HepG2 (cell line): ENCODE measurements around the gene NCOA4. TPM values are rescaled to one million over a fixed set of nuclear protein-coding genes. Genes with fewer than 3 reads are reported as not detected.

Experiments used
- DMTF1 ChIP-seq: sonication (generic); formaldehyde crosslinking; IDR thresholded peaks from 2 replicates; pipeline ENCODE4 v1.4.0; 2020; ENCODE audit warnings: mild to moderate bottlenecking, missing genetic modification reagents
- HNRNPH1 ChIP-seq: fragments of 200-400 bp; formaldehyde crosslinking; optimal IDR thresholded peaks from 2 replicates; pipeline ENCODE3; 2017; ENCODE audit warnings: mild to moderate bottlenecking, low read depth, low read length
- KLF11 ChIP-seq: IDR thresholded peaks from 2 replicates; pipeline ENCODE4 v1.6.1; 2016; ENCODE audit warnings: missing compliant biosample characterization
- SATB2 ChIP-seq: sonication (generic); formaldehyde crosslinking; IDR thresholded peaks from 2 replicates; pipeline ENCODE4 v1.5.0; 2020; ENCODE audit warnings: missing genetic modification reagents
- SOX13 ChIP-seq, 3 experiments: fragments of 450-650 bp in 1 of 3; sonication (generic) in 1 of 3; formaldehyde crosslinking in 1 of 3; IDR thresholded peaks in 2 of 3; conservative IDR thresholded peaks in 1 of 3; 2 replicates each; pipeline versions ENCODE4 v1.5.0 to v1.6.1; 2016 to 2020; ENCODE audit warnings: antibody characterized with exemption in 1 of 3, mild to moderate bottlenecking in 1 of 3, missing compliant biosample characterization in 1 of 3, missing genetic modification reagents in 1 of 3, moderate library complexity in 1 of 3
- TAF1 ChIP-seq: sonication (generic); formaldehyde crosslinking; IDR thresholded peaks from 2 replicates; pipeline ENCODE4 v1.4.0; 2020; ENCODE audit warnings: missing genetic modification reagents
- TFAP4 ChIP-seq: sonication (generic); IDR thresholded peaks from 2 replicates; pipeline ENCODE4 v1.6.1; 2016; ENCODE audit warnings: low read depth, borderline replicate concordance
- THAP9 ChIP-seq: sonication (generic); formaldehyde crosslinking; IDR thresholded peaks from 2 replicates; pipeline ENCODE4; 2020; ENCODE audit warnings: missing genetic modification reagents, mild to moderate bottlenecking, borderline replicate concordance
- ZBTB49 ChIP-seq: sonication (generic); formaldehyde crosslinking; IDR thresholded peaks from 2 replicates; pipeline ENCODE4 v1.4.0; 2020; ENCODE audit warnings: missing genetic modification reagents, borderline replicate concordance
- ZNF672 ChIP-seq: sonication (generic); formaldehyde crosslinking; IDR thresholded peaks from 2 replicates; pipeline ENCODE4 v1.8.1; 2022; ENCODE audit warnings: missing genetic modification reagents
- ZNF891 ChIP-seq: sonication (generic); formaldehyde crosslinking; IDR thresholded peaks from 2 replicates; pipeline ENCODE4 v1.5.0; 2020; ENCODE audit warnings: mild to moderate bottlenecking, missing genetic modification reagents
- ZSCAN20 ChIP-seq: sonication (generic); formaldehyde crosslinking; IDR thresholded peaks from 2 replicates; pipeline ENCODE4 v1.4.0; 2020; ENCODE audit warnings: missing genetic modification reagents, mild to moderate bottlenecking, borderline replicate concordance
- polyA plus RNA-seq, 8 experiments: library from polyadenylated mRNA; depleted of rRNA in 3 of 8; stranded (reverse) in 7 of 8; unstranded in 1 of 8; fragments of >200 nt; fragmentation: Illumina TruSeq in 4 of 8; extraction: Trizol in 4 of 8; gene quantifications; 2 replicates each; pipeline versions ENCODE4 v1.2.1 to v1.2.3, GENCODE V29; 2011 to 2016; ENCODE audit warnings: low read depth in 4 of 8, missing spikeins in 1 of 8, mixed read lengths in 1 of 8; ENCODE audit not compliant: insufficient read depth in 1 of 8
- total RNA-seq, 5 experiments: library from RNA; depleted of rRNA; stranded (reverse); fragments of >200 nt; fragmentation: Illumina TruSeq; extraction: Trizol; gene quantifications; 2 replicates each; pipeline ENCODE4 v1.2.3, GENCODE V29; 2016; ENCODE audit warnings: low read depth in 1 of 5
- TF ChIP-seq, protein P1 (sequence below): sonication (generic); formaldehyde crosslinking; IDR thresholded peaks from 2 replicates; pipeline ENCODE4 v1.5.0; 2020; ENCODE audit warnings: mild to moderate bottlenecking, missing genetic modification reagents
- TF ChIP-seq, protein P2 (sequence below): fragments of 450-650 bp; IDR thresholded peaks from 2 replicates; pipeline ENCODE4 v1.6.1; 2016

The NCOA4 gene
- total and polyA plus RNA-seq, 2 of the 13 experiments (the other 11 are each of a cell fraction or from before 2014, with no cell fraction given) = 306 to 400 TPM

DNA sequence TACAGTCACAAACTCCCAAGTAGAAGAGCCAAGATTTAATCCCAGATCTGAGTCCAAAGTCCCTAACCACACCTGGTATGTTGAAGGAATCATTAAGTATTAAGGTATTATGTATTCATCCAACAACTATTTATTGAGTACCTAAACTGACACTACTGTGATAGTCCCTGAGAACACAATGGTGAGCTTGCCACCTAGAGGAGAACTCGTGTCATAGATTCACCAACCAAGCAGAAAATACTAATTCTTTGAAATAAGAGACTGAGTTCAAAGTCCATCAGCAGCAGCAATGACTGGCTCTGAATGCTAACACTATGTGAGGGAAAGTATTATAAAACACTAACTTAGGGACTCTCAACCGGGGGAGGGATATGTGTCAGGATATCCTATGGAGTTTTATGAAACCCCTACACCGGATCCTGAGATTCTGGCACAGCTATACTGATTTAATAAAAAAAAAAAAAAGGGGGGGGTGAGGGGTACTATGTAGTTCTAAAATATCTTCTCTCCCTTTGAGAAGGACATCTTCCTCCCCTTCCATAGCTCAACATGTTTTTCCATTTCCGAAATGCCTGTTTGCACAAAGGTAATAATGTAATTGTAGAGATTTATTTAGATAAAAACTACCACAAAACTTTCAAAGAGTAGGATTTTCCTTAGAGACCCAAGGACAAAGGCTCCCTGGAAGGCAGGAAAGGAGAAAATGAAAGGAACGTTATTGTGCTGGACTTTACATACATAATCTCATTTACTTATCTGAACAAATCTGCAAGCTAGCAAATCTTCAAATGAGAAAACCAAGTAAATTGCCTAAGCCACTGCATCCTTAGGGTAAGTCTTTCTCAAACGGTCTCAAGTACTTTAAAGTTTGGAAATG, 1.6 kb downstream of the NCOA4 start (continued):
- no peak for TF ChIP-seq THAP9 (CRISPR knock-in tag)
- peak; percentile 49; the same call in 1 of the 2 replicates for TF ChIP-seq TFAP4
- TF ChIP-seq TAF1 (CRISPR knock-in tag) = peak; percentile 50; the same call in 1 of the 2 replicates
- no peak for TF ChIP-seq ZBTB49 (CRISPR knock-in tag)
- TF ChIP-seq, protein P1, sequence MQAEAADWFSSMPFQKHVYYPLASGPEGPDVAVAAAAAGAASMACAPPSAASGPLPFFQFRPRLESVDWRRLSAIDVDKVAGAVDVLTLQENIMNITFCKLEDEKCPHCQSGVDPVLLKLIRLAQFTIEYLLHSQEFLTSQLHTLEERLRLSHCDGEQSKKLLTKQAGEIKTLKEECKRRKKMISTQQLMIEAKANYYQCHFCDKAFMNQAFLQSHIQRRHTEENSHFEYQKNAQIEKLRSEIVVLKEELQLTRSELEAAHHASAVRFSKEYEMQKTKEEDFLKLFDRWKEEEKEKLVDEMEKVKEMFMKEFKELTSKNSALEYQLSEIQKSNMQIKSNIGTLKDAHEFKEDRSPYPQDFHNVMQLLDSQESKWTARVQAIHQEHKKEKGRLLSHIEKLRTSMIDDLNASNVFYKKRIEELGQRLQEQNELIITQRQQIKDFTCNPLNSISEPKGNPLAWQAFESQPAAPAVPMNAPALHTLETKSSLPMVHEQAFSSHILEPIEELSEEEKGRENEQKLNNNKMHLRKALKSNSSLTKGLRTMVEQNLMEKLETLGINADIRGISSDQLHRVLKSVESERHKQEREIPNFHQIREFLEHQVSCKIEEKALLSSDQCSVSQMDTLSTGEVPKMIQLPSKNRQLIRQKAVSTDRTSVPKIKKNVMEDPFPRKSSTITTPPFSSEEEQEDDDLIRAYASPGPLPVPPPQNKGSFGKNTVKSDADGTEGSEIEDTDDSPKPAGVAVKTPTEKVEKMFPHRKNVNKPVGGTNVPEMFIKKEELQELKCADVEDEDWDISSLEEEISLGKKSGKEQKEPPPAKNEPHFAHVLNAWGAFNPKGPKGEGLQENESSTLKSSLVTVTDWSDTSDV (CRISPR knock-in tag) = no peak
- TF ChIP-seq HNRNPH1 = no peak
- TF ChIP-seq SATB2 = peak; percentile 26; the same call in 1 of the 2 replicates
- TF ChIP-seq KLF11 (CRISPR knock-in tag) = no peak; the same call in 1 of the 2 replicates
- TF ChIP-seq ZNF672 = no peak
- TF ChIP-seq, protein P2, sequence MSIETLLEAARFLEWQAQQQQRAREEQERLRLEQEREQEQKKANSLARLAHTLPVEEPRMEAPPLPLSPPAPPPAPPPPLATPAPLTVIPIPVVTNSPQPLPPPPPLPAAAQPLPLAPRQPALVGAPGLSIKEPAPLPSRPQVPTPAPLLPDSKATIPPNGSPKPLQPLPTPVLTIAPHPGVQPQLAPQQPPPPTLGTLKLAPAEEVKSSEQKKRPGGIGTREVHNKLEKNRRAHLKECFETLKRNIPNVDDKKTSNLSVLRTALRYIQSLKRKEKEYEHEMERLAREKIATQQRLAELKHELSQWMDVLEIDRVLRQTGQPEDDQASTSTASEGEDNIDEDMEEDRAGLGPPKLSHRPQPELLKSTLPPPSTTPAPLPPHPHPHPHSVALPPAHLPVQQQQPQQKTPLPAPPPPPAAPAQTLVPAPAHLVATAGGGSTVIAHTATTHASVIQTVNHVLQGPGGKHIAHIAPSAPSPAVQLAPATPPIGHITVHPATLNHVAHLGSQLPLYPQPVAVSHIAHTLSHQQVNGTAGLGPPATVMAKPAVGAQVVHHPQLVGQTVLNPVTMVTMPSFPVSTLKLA = no peak
- TF ChIP-seq ZNF891 (CRISPR knock-in tag) = no peak
- no peak for TF ChIP-seq ZSCAN20 (CRISPR knock-in tag)
- TF ChIP-seq DMTF1 (CRISPR knock-in tag) = no peak
- TF ChIP-seq SOX13 (IDR thresholded peaks at IDR 0.05) = no peak
- peak in 1 of 2 experiments; percentile 66; a peak in 2 of 4 replicates for TF ChIP-seq SOX13 (CRISPR knock-in tag; conservative IDR thresholded peaks at IDR 0.05 in 1 of 2, IDR thresholded peaks at IDR 0.05 in 1 of 2)
